HG03175 (cell line): ENCODE measurements around the gene TSACC.
"Not testable (repeated sequence)": the region's sequence is repeated elsewhere in the genome, so short reads cannot be mapped to it uniquely, and the experiment has no call there.

Source experiments
- ATAC-seq: cut with Tn5 transposase; IDR thresholded peaks from one replicate; pipeline ENCODE4 v1.9.1; 2021; ENCODE audit warnings: mild to moderate bottlenecking, moderate library complexity; ENCODE audit not compliant: unreplicated experiment

TSACC gene

GRCh38 chr1:156338180-156338976 is at the start of gene TSACC, which contains the start of gene CCT3:
TSACC (plus strand) TSS chr1:156338526; CDS start chr1:156339758, 1,232 bp downstream.
CCT3 (minus strand) TSS chr1:156338292; CDS start chr1:156338184, 108 bp downstream.
- peak; percentile 93 for ATAC-seq

DNA sequence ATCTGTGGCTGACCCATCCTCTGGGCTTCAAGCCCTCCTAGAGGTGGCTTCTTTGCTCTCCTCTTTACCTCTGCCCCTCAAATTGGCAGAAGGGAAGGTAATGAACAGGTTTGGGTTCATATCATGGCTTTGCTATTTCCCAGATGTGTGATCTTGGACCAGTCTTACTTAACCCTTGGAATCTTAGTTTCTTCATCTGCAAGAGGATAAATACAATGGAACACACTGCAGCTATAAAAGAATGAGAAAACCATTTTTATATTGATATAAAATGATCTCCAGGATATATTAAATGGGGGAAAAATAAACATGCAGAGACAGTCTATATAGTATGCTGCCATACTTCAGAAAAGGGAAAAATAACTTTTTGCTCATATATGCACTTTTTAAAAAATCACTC is 48.5 kb upstream of the TSACC start:
- ATAC-seq: no peak

DNA sequence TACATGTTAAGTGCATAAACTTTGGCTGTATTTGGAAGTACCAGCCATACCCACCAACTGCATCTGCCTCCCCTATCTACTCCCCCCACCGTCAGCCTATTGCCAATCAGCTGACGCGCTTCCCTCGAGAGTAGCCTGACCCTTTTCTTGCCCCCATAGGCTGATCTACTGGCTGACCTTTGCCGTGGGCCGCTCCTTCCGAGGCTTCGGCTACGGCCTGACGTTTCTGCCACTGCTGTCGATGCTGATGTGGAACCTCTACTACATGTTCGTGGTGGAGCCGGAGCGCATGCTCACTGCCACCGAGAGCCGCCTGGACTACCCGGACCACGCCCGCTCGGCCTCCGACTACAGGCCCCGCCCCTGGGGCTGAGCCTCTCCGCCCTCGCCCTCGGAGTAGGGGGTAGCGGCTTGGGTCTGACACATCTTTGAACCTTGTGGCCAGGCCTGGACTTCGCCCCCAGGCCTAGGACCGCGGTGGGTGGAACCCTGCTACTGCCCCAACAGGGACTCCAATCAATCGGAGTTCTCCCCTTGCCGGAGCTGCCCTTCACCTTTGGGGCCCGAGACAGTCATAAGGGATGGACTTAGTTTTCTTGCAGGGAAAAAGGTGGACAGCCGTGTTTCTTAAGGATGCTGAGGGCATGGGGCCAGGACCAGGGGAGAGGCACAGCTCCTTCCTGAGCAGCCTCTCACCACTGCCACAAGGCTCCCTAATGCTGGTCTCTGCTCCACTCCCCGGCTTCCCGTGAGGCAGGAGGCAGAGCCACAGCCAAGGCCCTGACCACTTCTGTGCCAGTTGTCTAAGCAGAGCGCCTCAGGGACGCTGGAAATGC is 46.9 kb upstream of the TSACC start:
- ATAC-seq: peak; percentile 42

DNA sequence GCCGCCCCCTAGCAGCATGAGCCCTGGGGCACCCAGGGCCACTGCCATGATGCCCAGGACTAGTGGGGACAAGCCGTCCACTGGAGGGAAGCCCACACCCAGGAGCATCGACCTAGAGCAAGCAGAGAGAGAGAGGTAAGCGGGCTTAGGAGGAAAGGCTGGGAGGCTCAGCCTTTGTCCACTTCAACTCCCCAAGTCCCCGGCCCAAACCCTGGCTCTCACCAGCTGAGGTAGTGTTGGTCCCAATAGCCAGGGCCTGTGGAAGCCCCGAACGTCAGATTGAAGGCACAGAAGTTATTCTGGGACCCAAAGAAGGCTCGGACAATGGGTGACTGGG is 45.3 kb upstream of the TSACC start:
- no peak for ATAC-seq

GRCh38 chr1:156293895-156294294 is 44.4 kb upstream of the TSACC start:
- ATAC-seq: no peak

GRCh38 chr1:156295391-156295947 is 42.9 kb upstream of the TSACC start, which contains the start of gene GLMP:
GLMP (minus strand) TSS chr1:156295679; CDS start chr1:156295645, 34 bp downstream.
- ATAC-seq: no peak

GRCh38 chr1:156298852-156299357 is 39.4 kb upstream of the TSACC start, which contains the start of gene VHLL:
VHLL (minus strand) TSS chr1:156299307; CDS start chr1:156299189, 118 bp downstream.
- no peak for ATAC-seq

GRCh38 chr1:156303241-156303640 is 35.1 kb upstream of the TSACC start:
- no peak for ATAC-seq

- ATAC-seq: no peak
Observed at GRCh38 chr1:156305215-156305614, 33.1 kb upstream of the TSACC start.

DNA sequence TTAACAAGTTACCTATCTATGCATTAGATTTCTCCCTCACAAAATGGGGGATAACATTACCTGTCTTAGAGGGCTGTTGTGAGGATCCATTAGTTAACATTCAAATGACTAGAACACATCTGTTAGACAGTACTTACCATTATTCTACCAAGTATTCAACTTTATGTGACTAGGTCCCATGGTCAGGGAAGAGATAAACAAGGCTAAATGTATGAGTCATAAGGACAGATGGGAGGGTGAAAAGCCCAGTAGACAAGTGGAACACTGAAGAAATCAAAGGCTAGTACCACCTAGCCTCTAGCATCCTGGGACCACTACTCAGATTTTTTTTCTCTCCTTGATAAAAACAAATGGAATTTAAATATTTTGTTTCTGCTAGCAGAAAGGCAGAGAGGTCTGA is 30.2 kb upstream of the TSACC start:
- ATAC-seq: no peak

GRCh38 chr1:156310962-156311361 is 27.4 kb upstream of the TSACC start:
- no peak for ATAC-seq

DNA sequence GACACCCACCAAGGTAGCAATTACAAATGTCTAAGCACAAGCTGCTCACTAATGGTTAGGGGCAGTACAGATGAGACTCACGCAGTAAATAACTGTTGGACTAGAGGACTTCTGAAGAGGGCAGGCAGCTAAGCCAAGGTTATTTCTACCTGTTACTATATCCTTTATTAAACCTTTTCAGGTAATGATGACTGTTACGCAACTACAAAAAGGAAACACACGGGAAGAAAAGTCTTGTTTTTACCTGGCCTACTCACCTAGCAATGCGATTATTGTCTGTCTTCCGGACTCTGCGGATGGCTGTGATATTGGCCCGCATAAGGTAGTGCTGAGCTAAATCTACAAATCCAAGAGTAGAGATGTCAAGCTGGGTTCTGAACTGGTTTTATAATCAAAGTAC is 21.4 kb upstream of the TSACC start:
- ATAC-seq: no peak

GRCh38 chr1:156319664-156320063 is 18.7 kb upstream of the TSACC start:
- no peak for ATAC-seq

GRCh38 chr1:156320560-156320959 is 17.8 kb upstream of the TSACC start:
- ATAC-seq: no peak

GRCh38 chr1:156323179-156323578 is 15.1 kb upstream of the TSACC start:
- not testable (repeated sequence) for ATAC-seq

GRCh38 chr1:156336242-156336641 is 2.1 kb upstream of the TSACC start:
- ATAC-seq: no peak

DNA sequence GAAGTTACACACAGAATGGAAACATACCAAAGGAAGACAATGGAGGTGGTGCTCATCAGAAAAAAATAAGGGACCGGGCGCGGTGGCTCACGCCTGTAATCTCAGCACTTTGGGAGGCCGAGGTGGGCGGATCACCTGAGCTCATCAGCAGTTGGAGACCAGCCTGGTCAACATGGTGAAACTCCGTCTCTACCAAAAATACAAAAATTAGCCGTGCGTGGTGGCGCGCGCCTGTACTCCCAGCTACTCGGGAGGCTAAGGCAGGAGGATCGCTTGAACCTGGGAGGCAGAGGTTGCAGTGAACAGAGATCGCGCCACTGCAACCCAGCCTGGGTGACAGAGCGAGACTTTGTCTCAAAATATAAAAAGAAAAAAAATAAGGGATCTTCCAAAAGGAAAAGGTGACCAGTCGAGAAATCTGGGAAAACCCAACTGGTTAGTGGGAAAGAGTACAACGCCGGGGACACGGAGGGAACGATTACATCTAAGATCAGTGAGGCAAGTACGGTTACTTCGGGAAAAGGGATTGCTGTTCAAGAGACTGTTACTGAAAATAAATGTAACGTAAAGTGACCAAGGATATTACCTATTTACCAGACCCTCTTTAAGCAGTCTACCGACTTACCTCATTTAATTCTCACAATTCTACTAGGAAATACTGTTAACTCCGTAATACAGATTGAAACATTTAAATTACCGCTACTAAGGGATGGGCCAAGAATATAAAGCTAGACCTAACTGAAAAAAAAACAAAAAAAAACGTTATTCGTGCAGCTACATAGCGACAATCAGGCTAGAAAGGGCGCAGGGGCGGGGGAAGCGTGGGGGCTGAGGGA is 1.1 kb upstream of the TSACC start:
- no peak for ATAC-seq

DNA sequence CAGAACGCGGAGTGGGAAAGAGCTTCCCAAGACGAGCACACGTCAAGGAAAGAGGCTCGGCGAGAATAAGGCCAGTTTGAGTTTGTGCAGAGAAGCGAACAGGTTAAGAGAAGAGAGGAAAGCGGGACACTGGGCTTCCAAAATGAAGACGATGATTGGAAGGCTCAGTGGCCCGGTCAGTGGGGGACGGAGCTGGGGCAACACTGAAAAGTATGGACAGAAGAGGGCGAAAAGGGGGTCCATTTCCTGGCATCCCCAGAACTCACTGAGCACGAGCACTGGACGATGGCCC is 492 bp upstream of the TSACC start:
- no peak for ATAC-seq

- no peak for ATAC-seq
Observed at GRCh38 chr1:156342166-156342955, 4.0 kb downstream of the TSACC start.

DNA sequence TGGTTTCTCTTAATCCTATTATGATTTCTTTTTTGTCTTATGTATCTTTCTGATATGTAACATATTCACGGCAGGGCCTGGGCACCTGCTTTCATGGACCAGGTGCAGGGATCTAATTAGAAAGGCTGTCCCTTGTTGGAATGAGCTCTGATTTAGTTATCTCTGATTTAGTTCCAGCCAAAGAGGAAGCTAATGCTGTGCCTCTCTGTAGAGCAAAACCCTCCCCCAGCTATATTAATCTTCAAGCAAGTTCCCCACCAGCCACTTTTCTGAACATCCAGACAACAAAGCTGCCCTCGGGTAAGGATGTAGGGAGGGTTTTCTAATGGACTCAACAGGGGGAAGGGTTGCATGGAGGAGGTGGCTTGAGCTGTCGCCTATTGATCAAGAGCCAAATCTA is 6.1 kb downstream of the TSACC start:
- no peak for ATAC-seq
